Activated CD4-positive, alpha-beta T cell treated with anti-CD3 and anti-CD28 coated beads for 1 hour (primary cell): ENCODE results near the gene PNP.

ENCODE experiments used
- DNase-seq: peaks from one replicate; pipeline ENCODE4 v3.0.0-alpha.2; 2020

PNP gene

DNA sequence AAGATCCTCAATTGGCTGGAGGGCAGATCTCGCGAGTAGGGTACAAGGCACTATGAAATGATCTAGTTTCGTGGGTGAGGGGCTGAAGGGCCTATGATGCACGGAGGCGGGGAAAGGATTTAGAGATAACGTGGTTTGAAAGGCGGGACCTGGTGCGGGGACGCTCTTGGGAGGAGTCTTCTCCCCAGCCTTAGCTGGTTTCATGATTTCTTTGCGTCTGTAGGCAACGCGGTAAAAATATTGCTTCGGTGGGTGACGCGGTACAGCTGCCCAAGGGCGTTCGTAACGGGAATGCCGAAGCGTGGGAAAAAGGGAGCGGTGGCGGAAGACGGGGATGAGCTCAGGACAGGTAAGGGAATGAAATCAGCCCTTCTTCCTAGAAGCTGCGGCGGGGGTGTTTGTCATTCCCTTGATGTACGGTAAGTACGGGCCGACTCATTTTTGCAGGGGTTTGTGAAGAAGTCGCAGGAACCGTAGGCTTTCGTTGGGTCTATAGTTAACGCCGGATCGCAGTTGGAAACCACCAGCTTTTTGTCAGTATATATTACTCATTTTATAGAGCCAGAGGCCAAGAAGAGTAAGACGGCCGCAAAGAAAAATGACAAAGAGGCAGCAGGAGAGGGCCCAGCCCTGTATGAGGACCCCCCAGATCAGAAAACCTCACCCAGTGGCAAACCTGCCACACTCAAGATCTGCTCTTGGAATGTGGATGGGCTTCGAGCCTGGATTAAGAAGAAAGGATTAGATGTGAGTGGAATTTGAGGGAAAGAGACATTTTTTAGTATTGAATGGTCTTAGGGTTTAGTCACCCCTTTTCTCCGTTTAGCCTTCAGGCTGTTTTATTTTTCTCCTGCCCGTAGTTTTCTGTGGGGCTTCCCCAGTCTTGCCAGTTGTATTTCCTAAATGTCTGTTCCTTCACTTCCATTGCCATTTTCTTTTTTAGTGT, 13.6 kb upstream of the PNP start:
- no peak for DNase-seq

DNA sequence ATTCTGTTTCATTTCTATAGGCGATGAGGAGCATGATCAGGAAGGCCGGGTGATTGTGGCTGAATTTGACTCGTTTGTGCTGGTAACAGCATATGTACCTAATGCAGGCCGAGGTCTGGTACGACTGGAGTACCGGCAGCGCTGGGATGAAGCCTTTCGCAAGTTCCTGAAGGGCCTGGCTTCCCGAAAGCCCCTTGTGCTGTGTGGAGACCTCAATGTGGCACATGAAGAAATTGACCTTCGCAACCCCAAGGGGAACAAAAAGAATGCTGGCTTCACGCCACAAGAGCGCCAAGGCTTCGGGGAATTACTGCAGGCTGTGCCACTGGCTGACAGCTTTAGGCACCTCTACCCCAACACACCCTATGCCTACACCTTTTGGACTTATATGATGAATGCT, 12.2 kb upstream of the PNP start:
- DNase-seq = no peak

DNA sequence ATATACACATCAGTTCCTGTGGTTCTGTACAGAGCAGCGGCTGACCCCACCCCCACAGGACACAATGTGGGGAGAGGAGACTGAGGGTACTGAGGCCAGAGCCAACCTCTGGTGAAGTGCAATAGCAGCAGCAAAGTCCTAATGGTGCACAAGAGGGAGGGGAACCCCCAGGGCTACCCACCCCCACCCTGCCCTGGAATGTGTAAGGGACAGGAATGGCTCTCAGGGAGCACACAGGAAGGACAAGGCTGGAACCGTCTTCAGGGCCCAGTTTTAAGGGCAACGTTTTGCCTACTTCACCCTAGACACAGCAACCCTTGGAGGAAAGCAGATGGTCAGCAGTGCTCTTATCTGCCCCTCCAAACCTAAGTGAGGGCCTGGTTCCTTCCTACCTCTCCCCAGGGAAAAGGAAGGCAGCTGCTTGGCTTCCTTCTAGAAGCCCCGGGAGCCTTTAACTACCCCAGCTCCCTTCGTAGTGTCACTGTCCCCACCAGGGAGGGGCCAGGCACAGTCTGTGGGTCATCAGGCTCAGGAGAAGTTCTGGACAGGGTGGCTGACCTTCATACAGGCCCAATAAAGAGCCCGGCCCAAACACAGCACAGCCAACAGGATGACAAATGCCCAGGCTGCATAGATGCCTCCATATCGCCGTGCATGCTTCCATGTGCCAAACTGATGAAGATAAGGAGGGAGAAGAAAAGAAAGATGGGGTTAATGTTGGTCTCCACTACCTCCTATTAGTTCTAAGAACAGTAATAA, 11.0 kb upstream of the PNP start:
- no peak for DNase-seq

DNA sequence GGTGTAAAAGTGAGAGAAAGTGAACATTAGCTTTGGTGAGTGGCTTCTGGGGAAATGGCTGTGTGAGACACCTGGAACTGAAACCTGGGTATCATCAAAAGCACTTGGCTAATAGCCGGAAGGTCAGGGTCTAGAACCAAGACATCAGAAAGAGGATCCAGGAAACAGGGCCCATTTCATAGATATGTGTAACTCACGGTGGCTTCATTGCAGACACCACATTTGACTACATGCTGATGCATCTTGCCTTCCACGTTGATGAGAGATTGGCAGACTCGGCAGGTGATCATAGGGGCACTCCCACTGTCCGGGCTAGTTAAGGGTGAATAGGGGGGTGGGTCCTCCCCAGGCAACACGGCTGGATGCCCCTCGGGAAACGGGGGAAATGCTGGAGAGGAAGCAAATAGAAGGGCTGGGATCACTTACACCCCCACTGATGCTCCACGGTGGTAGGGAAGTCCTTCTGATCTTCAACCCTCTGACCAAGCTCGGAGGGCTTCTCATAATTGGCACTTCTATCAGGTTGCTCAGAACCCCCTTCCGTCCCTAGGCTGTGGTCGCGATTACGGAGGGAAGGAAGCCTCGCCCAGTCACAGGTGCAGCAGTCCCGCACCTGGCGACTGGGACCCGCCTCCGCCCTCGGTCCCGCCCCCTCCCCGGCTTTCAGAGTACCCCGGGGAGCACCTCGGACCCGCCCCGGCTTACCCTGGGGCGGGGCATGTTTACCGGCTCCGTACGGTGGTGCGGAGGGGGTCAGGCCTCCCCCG, 8.6 kb upstream of the PNP start:
- peak; percentile 44 for DNase-seq

DNA sequence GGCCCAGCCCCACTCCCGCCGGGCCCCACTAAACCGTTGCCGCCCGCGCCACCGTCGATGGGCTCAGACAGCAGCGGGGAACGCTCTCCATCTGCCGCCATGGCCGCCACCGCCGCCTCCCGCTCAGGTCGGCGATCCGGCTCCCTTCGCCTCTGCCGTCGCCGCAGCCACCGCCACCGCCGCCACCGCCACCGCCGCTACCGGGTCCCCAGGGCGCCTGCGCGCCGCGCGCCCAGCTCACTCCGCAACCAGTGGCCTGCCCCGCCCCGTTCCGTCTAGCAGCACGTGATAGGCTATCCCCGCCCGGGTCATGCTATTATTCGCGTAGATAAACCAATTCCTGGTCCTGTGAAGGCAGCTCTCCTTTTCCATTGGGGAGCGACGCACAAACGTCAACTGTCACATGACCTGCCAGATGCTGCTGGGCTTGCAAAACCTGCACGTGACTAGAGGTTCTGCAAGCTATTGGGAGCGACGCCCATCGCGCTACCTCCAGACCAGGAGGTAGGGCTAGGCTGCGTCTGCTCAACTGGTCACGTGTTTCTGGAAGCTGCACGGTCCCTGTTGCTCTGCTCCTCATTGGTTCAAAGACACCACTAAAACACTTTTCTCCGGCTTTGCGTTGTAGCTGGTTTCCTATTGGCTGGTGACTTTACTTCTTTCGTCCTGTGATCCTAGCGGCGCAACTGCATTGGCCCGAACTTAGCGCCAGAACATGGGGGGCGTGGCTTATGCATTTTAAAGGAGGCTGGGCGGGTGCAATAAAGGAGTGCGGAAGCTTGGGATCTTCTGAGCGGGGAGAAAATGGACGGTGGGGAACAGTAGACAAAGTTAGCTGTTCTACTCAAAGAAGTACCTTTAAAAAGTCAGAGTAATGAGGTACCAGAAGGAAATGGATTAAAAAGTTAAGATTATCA, 7.7 kb upstream of the PNP start, which contains the start of gene PIP4P1:
PIP4P1 (minus strand) TSS at position 210 of the 917 bp plus-strand sequence; CDS start at position 101, 109 bp downstream.
- peak; percentile 97 for DNase-seq

DNA sequence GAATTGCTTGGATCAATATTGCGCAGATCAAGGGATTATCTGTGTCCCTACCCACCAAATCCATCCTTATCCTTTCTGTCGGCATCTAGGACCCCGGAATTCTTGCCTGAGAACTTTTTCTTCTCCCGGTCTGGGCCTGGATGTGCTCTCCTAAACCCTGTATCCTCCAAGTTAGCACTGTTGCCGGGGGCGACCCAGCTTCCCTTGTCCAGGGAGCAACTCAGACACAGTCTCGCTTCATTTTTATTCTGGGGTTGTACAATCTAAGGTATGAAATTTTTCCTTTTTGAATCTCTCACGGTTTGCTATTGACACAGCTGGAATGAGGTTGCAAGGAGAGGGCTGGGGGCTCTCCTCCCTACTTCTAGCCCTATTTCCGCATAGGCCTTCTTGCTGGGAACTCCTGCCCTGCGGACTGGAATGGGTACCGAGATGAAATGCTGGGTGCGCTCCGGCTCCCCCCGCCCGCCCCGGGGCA, 403 bp upstream of the PNP start:
- DNase-seq = no peak

DNA sequence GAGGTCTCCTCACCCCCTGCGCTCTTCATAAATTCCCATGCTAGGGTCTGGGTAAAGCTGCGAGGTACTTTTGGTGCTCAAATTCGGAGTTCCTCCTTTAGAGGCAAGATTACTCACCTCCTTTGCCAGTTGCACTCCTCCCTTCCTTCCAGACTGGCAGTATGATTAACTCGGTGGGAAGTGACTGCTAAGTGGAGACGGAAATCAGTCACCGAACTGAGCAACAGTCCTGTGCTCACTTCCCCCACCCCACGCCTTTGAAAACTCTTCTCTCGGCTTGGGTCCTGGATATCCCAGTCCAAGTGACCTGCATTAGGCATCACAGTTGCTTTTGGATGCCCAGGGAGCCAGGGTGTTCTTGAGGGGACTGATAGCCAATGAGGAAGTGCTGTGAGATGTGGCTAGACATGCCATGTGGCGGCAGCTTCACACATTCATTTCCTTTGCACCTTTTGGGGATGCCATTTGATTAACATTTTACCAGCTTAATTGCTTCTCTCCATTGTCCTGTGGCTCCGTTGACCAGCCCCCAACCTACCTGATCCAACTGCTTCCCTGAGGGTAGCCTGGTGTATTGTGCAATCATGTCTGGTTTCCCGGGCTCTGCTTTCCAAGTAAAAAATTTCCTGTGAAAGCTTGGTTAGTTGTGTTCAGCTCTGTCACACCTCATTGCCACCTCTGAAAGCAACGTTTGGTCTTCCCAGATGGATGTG, 840 bp downstream of the PNP start:
- peak; percentile 48 for DNase-seq

DNA sequence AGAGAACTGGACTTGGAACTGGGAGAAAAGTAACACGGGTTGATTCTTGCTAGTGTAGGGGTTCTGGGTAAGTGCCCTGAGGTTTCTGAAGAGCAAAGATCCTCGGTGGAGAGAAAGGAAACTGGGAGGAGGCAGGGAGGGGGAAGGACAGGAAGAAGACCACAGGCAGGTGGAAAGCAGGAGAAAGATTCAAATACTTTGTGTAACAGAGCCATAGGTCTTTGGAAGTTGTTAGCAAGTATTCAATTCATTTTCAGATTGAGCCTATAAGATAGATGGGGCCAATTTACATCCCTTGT, 1.3 kb downstream of the PNP start:
- no peak for DNase-seq

DNA sequence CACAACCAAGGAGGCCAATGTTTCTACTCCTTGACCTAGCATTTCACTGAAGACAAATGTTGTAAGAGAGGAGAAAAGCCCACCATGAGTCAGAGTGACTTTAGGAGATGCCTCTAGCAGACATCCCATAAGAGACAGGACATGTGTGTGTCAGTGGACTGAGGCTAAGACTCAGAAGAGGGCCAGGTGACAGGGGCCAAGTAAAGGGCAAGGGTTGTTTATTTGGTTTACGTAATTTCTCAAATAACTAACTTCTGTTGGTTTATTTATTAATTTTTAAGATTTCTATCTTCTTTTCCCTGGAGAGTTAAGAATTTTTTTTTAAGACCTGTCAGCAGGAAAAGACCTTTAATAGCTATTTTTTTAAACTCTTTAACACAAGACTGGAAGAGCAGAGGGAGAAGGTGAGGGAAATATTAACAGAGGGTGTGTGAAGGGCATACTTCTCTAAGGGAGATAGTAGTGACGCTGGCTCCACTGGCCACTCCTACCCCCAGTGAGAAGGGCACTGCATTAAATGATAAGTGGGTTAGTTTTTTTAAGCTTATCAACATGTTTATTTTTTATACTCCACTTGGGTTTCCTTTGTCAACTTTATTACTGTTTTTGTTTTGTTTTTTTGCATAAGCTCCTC, 3.4 kb downstream of the PNP start:
- no peak for DNase-seq

DNA sequence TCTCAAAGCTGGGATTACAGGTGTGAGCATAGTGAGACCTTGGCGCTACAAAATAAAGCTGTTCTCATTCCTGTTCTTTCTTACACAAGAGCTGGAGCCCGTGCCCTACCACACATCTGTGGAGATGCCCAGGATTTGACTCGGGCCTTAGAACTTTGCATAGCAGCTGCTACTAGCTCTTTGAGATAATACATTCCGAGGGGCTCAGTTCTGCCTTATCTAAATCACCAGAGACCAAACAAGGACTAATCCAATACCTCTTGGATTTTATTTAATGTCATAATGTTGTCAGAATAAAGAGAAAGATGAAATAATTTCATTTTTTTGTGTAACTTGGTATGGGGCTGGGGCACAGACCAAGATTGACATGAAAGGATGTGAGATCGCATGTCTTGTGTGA, 7.6 kb downstream of the PNP start:
- DNase-seq = no peak

DNA sequence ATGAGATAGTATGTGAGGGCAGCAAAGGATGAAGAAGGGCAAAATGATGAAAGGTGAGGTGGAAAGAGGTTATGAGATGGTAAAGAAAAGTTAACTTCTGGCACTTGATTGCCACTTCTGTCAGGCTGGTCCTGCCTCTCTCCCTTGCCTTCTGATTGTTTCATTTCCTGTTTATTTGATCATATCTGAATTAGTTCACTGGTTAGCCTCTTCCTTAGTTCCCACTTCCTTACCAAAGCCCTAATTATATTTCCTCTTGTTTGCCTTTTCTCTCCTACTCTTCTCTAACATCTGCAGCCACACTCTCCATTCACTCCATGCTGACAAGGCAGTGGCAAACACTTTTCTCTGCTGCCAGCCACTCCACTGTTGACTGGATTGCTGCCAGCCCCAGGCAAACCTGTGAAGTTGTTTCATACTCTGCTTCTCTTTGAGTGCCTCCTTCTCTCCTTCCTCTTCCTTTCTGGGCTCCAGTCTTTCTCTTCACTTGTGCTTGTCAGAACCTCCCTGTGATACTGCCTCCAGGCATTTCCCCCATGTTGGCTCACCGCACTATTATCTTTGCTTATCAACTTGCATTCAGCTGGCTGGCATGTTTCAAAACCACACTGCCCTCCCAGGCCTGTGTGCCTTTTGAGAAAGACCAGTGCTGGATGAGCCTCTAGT, 8.1 kb downstream of the PNP start:
- no peak for DNase-seq

DNA sequence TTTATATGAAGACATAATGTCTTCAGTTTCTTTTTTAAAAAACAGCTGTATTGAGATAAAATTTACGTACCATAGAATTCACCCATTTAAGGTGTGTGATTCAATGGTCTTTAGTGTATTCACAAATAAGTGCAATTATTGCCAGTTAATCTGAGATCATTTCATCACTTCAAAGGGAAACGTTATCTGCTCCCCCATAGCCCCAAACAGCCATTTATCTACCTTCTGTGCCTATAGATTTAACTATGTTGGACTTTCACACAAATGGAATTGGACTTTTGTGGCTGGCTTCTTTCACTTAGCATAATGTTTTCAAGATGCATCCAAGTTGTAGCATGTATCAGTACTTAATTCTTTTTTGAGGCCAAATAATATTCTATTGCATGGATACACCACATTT, 9.7 kb downstream of the PNP start:
- no peak for DNase-seq

DNA sequence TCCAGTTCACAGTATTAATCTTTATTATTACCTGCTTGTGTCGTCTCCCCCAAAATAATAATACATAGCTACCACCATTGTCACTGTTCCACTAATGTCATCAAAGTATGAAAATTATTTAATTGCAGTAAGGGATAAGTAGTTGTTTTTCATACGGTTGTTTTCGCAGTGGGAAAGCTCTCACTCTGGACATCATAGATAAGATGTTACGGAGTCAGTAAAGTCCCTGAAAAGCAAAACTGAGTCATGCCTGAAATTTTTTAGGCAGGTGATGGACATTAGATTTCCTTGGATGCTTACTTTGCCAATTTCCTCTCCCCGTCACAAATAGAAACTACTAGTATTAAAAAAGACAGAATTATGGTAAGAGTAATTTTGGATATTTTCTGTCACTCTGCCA, 13.2 kb downstream of the PNP start:
- no peak for DNase-seq

DNA sequence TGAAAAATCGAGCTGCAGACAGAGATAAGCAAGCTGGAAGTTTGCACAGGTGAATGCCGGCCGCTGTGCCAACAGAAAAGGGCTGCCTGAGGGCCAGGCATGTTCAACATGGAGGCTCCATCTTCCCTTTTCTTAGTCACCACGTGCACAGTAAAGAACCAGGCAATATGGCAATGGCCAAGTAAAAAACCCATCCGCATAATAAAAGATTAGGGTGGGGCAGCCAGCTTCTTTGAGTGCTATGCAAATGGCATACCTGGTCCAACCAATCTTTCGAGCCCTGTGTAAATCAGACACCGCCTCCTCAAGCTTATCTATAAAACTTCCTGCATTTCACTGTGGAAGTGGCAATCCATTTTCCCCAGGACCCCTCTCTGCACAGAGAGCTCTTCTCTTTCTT, 16.7 kb downstream of the PNP start:
- no peak for DNase-seq

DNA sequence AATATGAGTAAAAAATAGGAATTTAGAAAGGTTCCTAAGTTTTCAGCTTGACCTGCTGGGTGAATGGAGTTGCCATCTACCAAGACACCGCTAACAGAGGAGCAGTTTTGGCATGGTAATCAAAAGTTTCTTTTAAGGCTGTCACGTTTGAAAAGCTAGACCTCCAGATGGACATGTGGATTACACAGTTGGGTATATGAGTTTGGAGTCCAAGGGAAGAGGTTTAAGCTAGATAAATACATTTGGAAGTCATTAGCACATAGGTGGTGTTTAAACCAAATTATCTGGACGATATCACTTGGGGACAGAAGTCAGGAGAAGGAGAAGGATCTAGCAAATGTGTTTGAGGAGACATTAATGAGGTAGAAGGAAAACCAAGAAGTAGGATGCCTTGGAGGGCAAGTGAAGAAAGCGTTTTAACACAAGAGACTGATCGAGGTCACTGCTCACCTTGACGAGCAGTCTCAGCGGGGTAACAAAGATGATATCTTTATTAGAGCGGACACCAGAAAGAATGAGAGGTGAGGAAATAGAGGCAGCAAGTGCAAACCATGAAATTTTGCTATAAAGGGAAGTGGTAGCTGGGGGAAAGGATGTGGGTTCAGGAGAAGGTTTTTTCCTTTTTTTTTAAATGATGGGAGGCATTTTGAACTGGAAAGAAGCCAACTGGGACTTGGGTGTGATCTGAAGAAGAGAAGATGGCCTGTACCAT, 17.6 kb downstream of the PNP start:
- DNase-seq = no peak

DNA sequence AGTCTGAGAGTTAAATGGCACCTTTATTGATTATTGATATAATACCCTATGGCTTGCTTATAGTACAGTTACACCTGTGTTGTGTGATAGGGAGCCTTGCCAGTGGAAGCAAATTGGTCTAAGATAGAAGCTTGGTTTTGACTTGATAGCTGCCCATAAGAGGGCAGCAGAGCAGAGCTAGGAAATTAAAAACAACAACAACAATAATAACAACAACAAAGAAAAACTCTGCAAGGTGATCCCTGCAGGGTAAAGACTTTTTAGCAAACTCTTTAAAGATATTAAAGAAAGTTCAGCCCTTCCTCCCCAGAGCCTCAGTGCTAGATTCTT, 18.2 kb downstream of the PNP start:
- DNase-seq = no peak

DNA sequence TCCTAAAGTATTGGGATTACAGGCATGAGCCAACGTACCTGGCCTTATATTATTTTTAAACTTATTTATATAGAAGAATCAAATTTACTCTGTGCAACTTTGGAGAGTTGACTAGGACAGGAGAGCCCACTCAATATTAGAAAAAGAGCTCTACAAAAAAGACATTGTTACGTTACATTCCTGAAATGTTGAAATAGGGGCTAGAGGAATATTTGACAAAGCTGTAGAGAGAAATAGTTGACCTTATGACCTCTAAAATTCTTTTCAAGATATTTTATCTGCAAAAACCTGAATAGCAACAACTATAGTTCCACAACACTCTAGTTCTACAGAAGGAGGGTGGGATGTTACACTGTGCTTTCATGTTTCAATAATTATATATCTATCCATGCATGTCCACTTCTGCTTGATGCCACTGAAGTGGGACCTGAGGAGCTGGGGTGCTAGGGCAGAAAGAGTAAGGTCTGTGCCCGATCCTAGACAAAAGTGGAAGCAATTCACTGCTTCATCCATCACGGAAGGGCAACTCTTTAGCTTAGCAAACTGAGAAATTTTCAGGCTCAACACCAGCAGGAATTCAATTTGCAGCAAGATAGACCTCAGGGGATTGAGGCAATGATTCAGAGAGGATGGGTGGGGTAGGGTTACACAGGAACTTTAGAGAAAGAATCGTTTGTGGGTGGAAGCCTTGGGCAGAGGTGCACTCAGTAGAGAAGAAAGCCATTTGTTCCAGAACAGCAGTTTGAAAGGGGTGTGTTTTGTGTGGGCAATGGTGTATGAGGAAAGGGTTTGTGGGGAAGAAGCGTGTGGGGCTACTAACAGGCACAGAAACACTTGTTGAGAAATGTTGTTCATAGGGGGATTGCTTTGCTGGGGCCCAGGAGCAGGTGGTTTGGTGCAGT, 20.1 kb downstream of the PNP start:
- no peak for DNase-seq

DNA sequence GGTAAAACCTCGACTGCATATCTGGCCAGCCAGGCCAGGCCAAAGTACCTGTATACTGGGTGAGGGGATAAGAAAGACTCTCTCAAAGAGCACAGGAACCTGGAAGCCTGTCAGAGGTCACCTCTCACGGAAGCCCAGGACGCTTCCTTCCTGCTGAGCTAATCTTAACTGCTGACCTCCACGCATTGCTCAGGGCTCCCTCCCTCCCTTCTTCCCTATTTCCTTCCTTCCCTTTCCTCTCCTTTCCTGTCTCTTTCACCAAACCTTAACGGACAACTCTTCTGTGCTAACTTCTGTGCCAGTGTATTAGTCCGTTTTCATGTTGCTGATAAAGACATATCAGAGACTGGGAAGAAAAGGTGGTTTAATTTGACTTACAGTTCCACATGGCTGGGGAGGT, 21.4 kb downstream of the PNP start:
- DNase-seq = no peak

DNA sequence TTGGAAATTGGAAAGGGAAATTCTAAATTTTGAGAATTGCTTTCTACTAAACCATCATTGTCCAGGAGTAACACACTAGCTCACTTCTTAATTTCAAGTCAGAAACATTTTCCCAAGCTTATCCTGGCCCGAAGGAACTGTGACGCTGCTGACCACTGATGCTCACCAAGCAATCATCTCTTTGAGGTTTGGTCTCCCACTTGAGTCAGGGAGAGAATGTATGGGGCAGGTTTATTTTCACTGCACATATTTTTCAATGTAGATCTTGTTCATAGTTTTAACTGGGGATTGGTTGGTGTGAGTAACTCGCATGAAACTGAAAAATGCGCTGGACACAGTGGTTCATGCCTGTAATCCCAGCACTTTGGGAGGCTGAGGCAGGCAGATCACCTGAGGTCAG, 23.3 kb downstream of the PNP start:
- no peak for DNase-seq
